Hepatocyte (in vitro differentiated cells): Measurements from ENCODE around the gene CDH1. TPM values are rescaled to one million over a fixed set of nuclear protein-coding genes. Genes with fewer than 3 reads are reported as not detected.

Experiments used
- DNase-seq: peaks from one replicate; pipeline ENCODE4 v3.0.0-alpha.2; 2016; ENCODE audit warnings: low spot score
- H2AFZ ChIP-seq: fragments of 200-600 bp; sonication (generic); 2 replicates; pipeline ENCODE4 v1.6.0; 2016; ENCODE audit warnings: antibody characterized with exemption, mild to moderate bottlenecking
- H3K27ac ChIP-seq: fragments of 200-600 bp; sonication (generic); 2 replicates; pipeline ENCODE4 v1.5.1; 2016; ENCODE audit warnings: mild to moderate bottlenecking
- H3K27me3 ChIP-seq: fragments of 200-600 bp; sonication (generic); 2 replicates; pipeline ENCODE4 v1.6.1; 2016
- H3K36me3 ChIP-seq: fragments of 200-600 bp; sonication (generic); replicated peaks from 2 replicates; pipeline ENCODE4 v1.5.1; 2016; ENCODE audit warnings: low read depth; ENCODE audit not compliant: insufficient read depth
- H3K4me1 ChIP-seq: fragments of 200-600 bp; sonication (generic); 2 replicates; pipeline ENCODE4 v1.5.1; 2016; ENCODE audit warnings: mild to moderate bottlenecking, moderate library complexity; ENCODE audit not compliant: insufficient read depth
- H3K4me2 ChIP-seq: fragments of 200-600 bp; sonication (generic); 2 replicates; pipeline ENCODE4 v1.6.0; 2016
- H3K4me3 ChIP-seq: fragments of 200-600 bp; sonication (generic); 2 replicates; pipeline ENCODE4 v1.5.1; 2016; ENCODE audit warnings: mild to moderate bottlenecking
- H3K79me2 ChIP-seq: fragments of 200-600 bp; sonication (generic); 2 replicates; pipeline ENCODE4 v1.6.0; 2017; ENCODE audit warnings: mild to moderate bottlenecking
- H3K9me2 ChIP-seq: fragments of 200-600 bp; sonication (generic); replicated peaks from 2 replicates; pipeline ENCODE4 v1.6.0; 2017; ENCODE audit warnings: mild to moderate bottlenecking; ENCODE audit not compliant: insufficient read depth
- H3K9me3 ChIP-seq: fragments of 200-600 bp; sonication (generic); 2 replicates; pipeline ENCODE4 v1.5.1; 2016; ENCODE audit warnings: low read depth, mild to moderate bottlenecking
- H4K20me1 ChIP-seq: fragments of 200-600 bp; sonication (generic); 2 replicates; pipeline ENCODE4 v1.6.0; 2016; ENCODE audit warnings: mild to moderate bottlenecking; ENCODE audit not compliant: insufficient read depth, poor library complexity, severe bottlenecking
- CTCF ChIP-seq: fragments of 200-600 bp; sonication (generic); IDR thresholded peaks from 2 replicates; pipeline ENCODE4 v1.5.1; 2016; ENCODE audit warnings: antibody characterized with exemption, mild to moderate bottlenecking; ENCODE audit not compliant: poor library complexity
- EZH2 ChIP-seq: fragments of 200-600 bp; sonication (generic); IDR thresholded peaks from 2 replicates; pipeline ENCODE4 v1.6.1; 2016; ENCODE audit warnings: antibody characterized with exemption, mild to moderate bottlenecking, borderline replicate concordance
- EZH2phosphoT487 ChIP-seq: fragments of 200-600 bp; sonication (generic); IDR thresholded peaks from one replicate; pipeline ENCODE4 v1.6.1; 2018; ENCODE audit warnings: antibody characterized with exemption, mild to moderate bottlenecking, low read depth, moderate library complexity; ENCODE audit not compliant: unreplicated experiment, severe bottlenecking
- WGBS: methylation state at CpG from one replicate; pipeline ENCODE4 v1.1.6; 2016; ENCODE audit warnings: low lambda C conversion rate; ENCODE audit errors: missing lambda C conversion rate; 5-methylcytosine and 5-hydroxymethylcytosine counted together
- polyA plus RNA-seq: library from polyadenylated mRNA; unstranded; fragments of >200 nt; fragmentation: Nextera tagmentation; extraction: Ambion mirVana; gene quantifications from 2 replicates; pipeline ENCODE4 v1.2.1, GENCODE V29; 2016
- total RNA-seq: library from RNA; depleted of rRNA; stranded (reverse); fragments of >200 nt; gene quantifications from 2 replicates; pipeline ENCODE4 v1.2.3, GENCODE V29; 2014

The CDH1 gene
- total and polyA plus RNA-seq, 2 experiments from 2014 or later = 131 to 190 TPM

GRCh38 chr16:68704232-68704867 lies 32.7 kb upstream of the CDH1 start:
- Histone ChIP-seq H3K4me1 (peaks cover 5% of the 10 kb centered on the region), H3K27ac (no peak overlapping the region), H3K4me2 (no peak overlapping the region), H4K20me1 (no peaks in the 10 kb centered on the region), H3K27me3 (no peaks in the 10 kb centered on the region), H3K4me3 (no peak overlapping the region), H3K79me2 (no peaks in the 10 kb centered on the region), H3K36me3 (no peaks in the 10 kb centered on the region), H3K9me3 (no peaks in the 10 kb centered on the region), H2AFZ (no peak overlapping the region), H3K9me2 (no peaks in the 10 kb centered on the region)
- TF ChIP-seq EZH2 = no peak
- peak; percentile 88 for TF ChIP-seq CTCF
- DNase-seq = peak; percentile 88
- WGBS = 48% methylated on average over 11 of the region's 15 CpGs

GRCh38 chr16:68707340-68708152 lies 29.5 kb upstream of the CDH1 start:
- H3K4me2 ChIP-seq = no peak overlapping the region
- WGBS = 70% methylated on average over 21 of the region's 27 CpGs
- no peaks in the 10 kb centered on the region for H3K9me2 ChIP-seq
- peak overlapping the region; percentile 34 for H3K27ac ChIP-seq
- H3K36me3 ChIP-seq = no peaks in the 10 kb centered on the region
- no peaks in the 10 kb centered on the region for H3K4me1 ChIP-seq
- H3K9me3 ChIP-seq = no peaks in the 10 kb centered on the region
- TF ChIP-seq EZH2 (no peak), CTCF (peak; percentile 19)
- no peaks in the 10 kb centered on the region for H3K79me2 ChIP-seq
- no peak overlapping the region for H2AFZ ChIP-seq
- H4K20me1 ChIP-seq = no peaks in the 10 kb centered on the region
- peak; percentile 67 for DNase-seq
- no peak overlapping the region for H3K4me3 ChIP-seq
- no peaks in the 10 kb centered on the region for H3K27me3 ChIP-seq

- H3K27me3 ChIP-seq = no peaks in the 10 kb centered on the region
- H3K36me3 ChIP-seq = no peaks in the 10 kb centered on the region
- no peaks in the 10 kb centered on the region for H3K79me2 ChIP-seq
- DNase-seq = no peak
- no peak overlapping the region for H3K4me3 ChIP-seq
- no peaks in the 10 kb centered on the region for H4K20me1 ChIP-seq
- TF ChIP-seq CTCF = no peak
- TF ChIP-seq EZH2 = no peak
- TF ChIP-seq EZH2phosphoT487 = no peak
- H3K27ac ChIP-seq = no peak overlapping the region
- no peak overlapping the region for H3K4me2 ChIP-seq
- no peaks in the 10 kb centered on the region for H3K9me2 ChIP-seq
- 91% methylated on average over 5 of the region's 5 CpGs for WGBS
- no peaks in the 10 kb centered on the region for H3K9me3 ChIP-seq
- H3K4me1 ChIP-seq = no peaks in the 10 kb centered on the region
- no peak overlapping the region for H2AFZ ChIP-seq
Observed at GRCh38 chr16:68710211-68710610, 26.9 kb upstream of the CDH1 start.
